ENCODE data around the gene DOLPP1. TPM values are rescaled to one million over a fixed set of nuclear protein-coding genes. Genes with fewer than 3 reads are reported as not detected.
A peak's percentile ranks its signal among the peaks of the same experiment; 100 is the strongest.

Gene DOLPP1
- total RNA-seq, 1 donor from 2014 or later, result 12.3 TPM

GRCh38 chr9:129036241-129036922 is 44.5 kb upstream of the DOLPP1 start, which contains the start of gene MIGA2:
TSS of gene MIGA2 (plus strand) at chr9:129036626. CDS start at chr9:129040595, 3,969 bp downstream.
- Mint-ChIP-seq H3K27me3 (ENCODE audit: low read depth) (no peaks in the 10 kb centered on the region), H3K27ac (ENCODE audit: unreplicated experiment) (peak within 1 kb of the TSS; percentile 74), H3K36me3 (ENCODE audit: low read depth) (no peaks in the 10 kb centered on the region), H3K9me3 (ENCODE audit: low read depth) (no peaks in the 10 kb centered on the region), H3K4me1 (ENCODE audit: low read depth) (peaks cover 27% of the 10 kb centered on the region), H3K4me3 (ENCODE audit: unreplicated experiment) (peak within 1 kb of the TSS; percentile 96)
- no peak for TF ChIP-seq CTCF (IDR thresholded peaks at IDR 0.05)
- DNase-seq (ENCODE audit: low spot score), result peak; percentile 98

- peak overlapping the region; percentile 74 for H3K27ac Mint-ChIP-seq (ENCODE audit: unreplicated experiment)
- no peak for DNase-seq (ENCODE audit: low spot score)
- no peaks in the 10 kb centered on the region for H3K27me3 Mint-ChIP-seq (ENCODE audit: low read depth)
- no peak for TF ChIP-seq CTCF (IDR thresholded peaks at IDR 0.05)
- peaks cover 2% of the 10 kb centered on the region for H3K36me3 Mint-ChIP-seq (ENCODE audit: low read depth)
- no peaks in the 10 kb centered on the region for H3K9me3 Mint-ChIP-seq (ENCODE audit: low read depth)
- peaks cover 27% of the 10 kb centered on the region for H3K4me1 Mint-ChIP-seq (ENCODE audit: low read depth)
- peak overlapping the region; percentile 96 for H3K4me3 Mint-ChIP-seq (ENCODE audit: unreplicated experiment)
Observed at GRCh38 chr9:129036923-129037766, 43.8 kb upstream of the DOLPP1 start.

GRCh38 chr9:129037767-129038098 is 43.2 kb upstream of the DOLPP1 start:
- Mint-ChIP-seq H3K36me3 (ENCODE audit: low read depth) (peaks cover 4% of the 10 kb centered on the region), H3K27ac (ENCODE audit: unreplicated experiment) (no peak overlapping the region), H3K27me3 (ENCODE audit: low read depth) (no peaks in the 10 kb centered on the region), H3K9me3 (ENCODE audit: low read depth) (no peaks in the 10 kb centered on the region), H3K4me1 (ENCODE audit: low read depth) (peaks cover 27% of the 10 kb centered on the region), H3K4me3 (ENCODE audit: unreplicated experiment) (peak overlapping the region; percentile 96)
- TF ChIP-seq CTCF (IDR thresholded peaks at IDR 0.05), result no peak
- no peak for DNase-seq (ENCODE audit: low spot score)

GRCh38 chr9:129038109-129038852 is 42.6 kb upstream of the DOLPP1 start:
- no peaks in the 10 kb centered on the region for H3K9me3 Mint-ChIP-seq (ENCODE audit: low read depth)
- H3K27me3 Mint-ChIP-seq (ENCODE audit: low read depth), result no peaks in the 10 kb centered on the region
- H3K36me3 Mint-ChIP-seq (ENCODE audit: low read depth), result peaks cover 4% of the 10 kb centered on the region
- H3K27ac Mint-ChIP-seq (ENCODE audit: unreplicated experiment), result no peak overlapping the region
- DNase-seq (ENCODE audit: low spot score), result no peak
- H3K4me1 Mint-ChIP-seq (ENCODE audit: low read depth), result peaks cover 27% of the 10 kb centered on the region
- H3K4me3 Mint-ChIP-seq (ENCODE audit: unreplicated experiment), result peak overlapping the region; percentile 96
- TF ChIP-seq CTCF (IDR thresholded peaks at IDR 0.05), result no peak

GRCh38 chr9:129040113-129040643 is 40.7 kb upstream of the DOLPP1 start:
- H3K4me1 Mint-ChIP-seq (ENCODE audit: low read depth), result peaks cover 27% of the 10 kb centered on the region
- H3K27ac Mint-ChIP-seq (ENCODE audit: unreplicated experiment), result no peak overlapping the region
- peaks cover 4% of the 10 kb centered on the region for H3K36me3 Mint-ChIP-seq (ENCODE audit: low read depth)
- no peak for DNase-seq (ENCODE audit: low spot score)
- H3K27me3 Mint-ChIP-seq (ENCODE audit: low read depth), result no peaks in the 10 kb centered on the region
- H3K4me3 Mint-ChIP-seq (ENCODE audit: unreplicated experiment), result no peak overlapping the region
- no peaks in the 10 kb centered on the region for H3K9me3 Mint-ChIP-seq (ENCODE audit: low read depth)
- no peak for TF ChIP-seq CTCF (IDR thresholded peaks at IDR 0.05)

Measured in chondrocyte (in vitro differentiated cells).